ENCODE measurements around the gene ZNRF3.

DNA sequence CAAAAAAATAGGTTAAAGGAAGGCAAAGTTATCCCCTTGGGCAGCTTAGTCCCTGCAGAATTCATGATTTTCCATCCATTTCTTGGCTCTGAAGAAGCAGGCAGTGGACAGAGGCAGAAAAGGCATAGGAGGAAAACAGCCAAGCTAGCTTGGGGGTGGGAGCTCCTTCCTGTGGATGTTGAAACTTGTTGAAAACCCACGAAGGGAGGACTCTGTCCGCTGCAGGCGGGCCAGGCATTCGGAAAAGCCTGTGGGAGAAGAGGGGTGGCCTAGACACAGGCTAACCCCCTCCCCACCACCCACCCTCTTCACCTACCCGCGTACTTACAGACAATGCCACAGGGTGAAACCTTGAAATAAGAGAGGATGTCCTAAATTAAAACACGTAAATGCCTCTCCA is 106.1 kb downstream of the ZNRF3 start:
- no peak for TF ChIP-seq CREB1 (IDR thresholded peaks at IDR 0.05; ENCODE audit: low read depth)
- TF ChIP-seq TAF1 (IDR thresholded peaks at IDR 0.05; ENCODE audit: low read depth): no peak
- TF ChIP-seq, protein P1, sequence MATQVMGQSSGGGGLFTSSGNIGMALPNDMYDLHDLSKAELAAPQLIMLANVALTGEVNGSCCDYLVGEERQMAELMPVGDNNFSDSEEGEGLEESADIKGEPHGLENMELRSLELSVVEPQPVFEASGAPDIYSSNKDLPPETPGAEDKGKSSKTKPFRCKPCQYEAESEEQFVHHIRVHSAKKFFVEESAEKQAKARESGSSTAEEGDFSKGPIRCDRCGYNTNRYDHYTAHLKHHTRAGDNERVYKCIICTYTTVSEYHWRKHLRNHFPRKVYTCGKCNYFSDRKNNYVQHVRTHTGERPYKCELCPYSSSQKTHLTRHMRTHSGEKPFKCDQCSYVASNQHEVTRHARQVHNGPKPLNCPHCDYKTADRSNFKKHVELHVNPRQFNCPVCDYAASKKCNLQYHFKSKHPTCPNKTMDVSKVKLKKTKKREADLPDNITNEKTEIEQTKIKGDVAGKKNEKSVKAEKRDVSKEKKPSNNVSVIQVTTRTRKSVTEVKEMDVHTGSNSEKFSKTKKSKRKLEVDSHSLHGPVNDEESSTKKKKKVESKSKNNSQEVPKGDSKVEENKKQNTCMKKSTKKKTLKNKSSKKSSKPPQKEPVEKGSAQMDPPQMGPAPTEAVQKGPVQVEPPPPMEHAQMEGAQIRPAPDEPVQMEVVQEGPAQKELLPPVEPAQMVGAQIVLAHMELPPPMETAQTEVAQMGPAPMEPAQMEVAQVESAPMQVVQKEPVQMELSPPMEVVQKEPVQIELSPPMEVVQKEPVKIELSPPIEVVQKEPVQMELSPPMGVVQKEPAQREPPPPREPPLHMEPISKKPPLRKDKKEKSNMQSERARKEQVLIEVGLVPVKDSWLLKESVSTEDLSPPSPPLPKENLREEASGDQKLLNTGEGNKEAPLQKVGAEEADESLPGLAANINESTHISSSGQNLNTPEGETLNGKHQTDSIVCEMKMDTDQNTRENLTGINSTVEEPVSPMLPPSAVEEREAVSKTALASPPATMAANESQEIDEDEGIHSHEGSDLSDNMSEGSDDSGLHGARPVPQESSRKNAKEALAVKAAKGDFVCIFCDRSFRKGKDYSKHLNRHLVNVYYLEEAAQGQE (IDR thresholded peaks at IDR 0.05; ENCODE audit: low read depth): no peak
- TF ChIP-seq CEBPB (IDR thresholded peaks at IDR 0.05): no peak
- no peak for TF ChIP-seq TCF12 (IDR thresholded peaks at IDR 0.05; ENCODE audit: low read depth)
- no peak for TF ChIP-seq EGR1 (IDR thresholded peaks at IDR 0.05)
- TF ChIP-seq EP300 (IDR thresholded peaks at IDR 0.05; ENCODE audit: borderline replicate concordance): no peak
- TF ChIP-seq TEAD4 (IDR thresholded peaks at IDR 0.05): no peak
- no peak for TF ChIP-seq ZBTB7A (IDR thresholded peaks at IDR 0.05; ENCODE audit: low read depth)
- no peak for TF ChIP-seq YY1 (IDR thresholded peaks at IDR 0.05; ENCODE audit: low read depth)

Measured in Ishikawa (cell line).